H9 (cell line): ENCODE measurements around the gene TGOLN2. TPM values are rescaled to one million over a fixed set of nuclear protein-coding genes. Genes with fewer than 3 reads are reported as not detected.

Experiments
- DNase-seq: peaks from one replicate; pipeline ENCODE4 v3.0.0-alpha.2; 2017
- H2AFZ ChIP-seq: one replicate; pipeline ENCODE4 v1.6.1; 2013; ENCODE audit warnings: mild to moderate bottlenecking, low read length, control low read depth, moderate library complexity
- H2AK5ac ChIP-seq: 2 replicates; pipeline ENCODE4 v1.6.1; 2013; ENCODE audit warnings: low read length, control low read depth, mixed read lengths; ENCODE audit not compliant: insufficient read length
- H2BK120ac ChIP-seq: one replicate; pipeline ENCODE4 v1.6.1; 2013; ENCODE audit warnings: low read depth, mild to moderate bottlenecking, low read length, control low read depth, inconsistent platforms; ENCODE audit not compliant: poor library complexity, severe bottlenecking
- H2BK12ac ChIP-seq: 2 replicates; pipeline ENCODE4 v1.6.1; 2013; ENCODE audit warnings: low read length, control low read depth, mixed read lengths, low read depth; ENCODE audit not compliant: insufficient read length
- H2BK15ac ChIP-seq: 2 replicates; pipeline ENCODE4 v1.6.1; 2013; ENCODE audit warnings: low read depth, low read length, control low read depth
- H2BK20ac ChIP-seq: one replicate; pipeline ENCODE4 v1.6.1; 2013; ENCODE audit warnings: low read depth, mild to moderate bottlenecking, low read length, control low read depth, inconsistent platforms; ENCODE audit not compliant: poor library complexity, severe bottlenecking
- H2BK5ac ChIP-seq: 2 replicates; pipeline ENCODE4 v1.6.1; 2013; ENCODE audit warnings: low read length, control low read depth, mixed read lengths; ENCODE audit not compliant: insufficient read length
- H3K14ac ChIP-seq: 2 replicates; pipeline ENCODE4 v1.6.1; 2013; ENCODE audit warnings: low read length, control low read depth; ENCODE audit not compliant: insufficient read depth
- H3K18ac ChIP-seq: 2 replicates; pipeline ENCODE4 v1.6.1; 2013; ENCODE audit warnings: low read depth, mild to moderate bottlenecking, mixed read lengths, low read length, control low read depth; ENCODE audit not compliant: insufficient read length
- H3K23ac ChIP-seq: 2 replicates; pipeline ENCODE4 v1.6.1; 2013; ENCODE audit warnings: low read length, control low read depth, mixed read lengths, low read depth; ENCODE audit not compliant: insufficient read length
- H3K23me2 ChIP-seq: 2 replicates; pipeline ENCODE4 v1.6.1; 2013; ENCODE audit warnings: low read depth, mild to moderate bottlenecking, mixed read lengths, low read length, control low read depth; ENCODE audit not compliant: insufficient read length, poor library complexity, severe bottlenecking
- H3K27ac ChIP-seq: 2 replicates; pipeline ENCODE4 v1.5.1; 2013; ENCODE audit warnings: low read length, control low read depth, mixed read lengths, low read depth; ENCODE audit not compliant: insufficient read length
- H3K27me3 ChIP-seq: 2 replicates; pipeline ENCODE4 v1.6.1; 2013; ENCODE audit warnings: low read length, control low read depth, inconsistent platforms; ENCODE audit not compliant: insufficient read depth
- H3K4ac ChIP-seq: 2 replicates; pipeline ENCODE4 v1.6.1; 2013; ENCODE audit warnings: low read depth, mild to moderate bottlenecking, control low read depth, inconsistent platforms, low read length, moderate library complexity
- H3K4me1 ChIP-seq: 2 replicates; pipeline ENCODE4 v1.6.1; 2013; ENCODE audit warnings: low read length, control low read depth, inconsistent platforms; ENCODE audit not compliant: insufficient read depth
- H3K4me2 ChIP-seq: 2 replicates; pipeline ENCODE4 v1.6.1; 2013; ENCODE audit warnings: low read length, control low read depth, mixed read lengths; ENCODE audit not compliant: insufficient read length, insufficient read depth
- H3K56ac ChIP-seq: 2 replicates; pipeline ENCODE4 v1.6.1; 2013; ENCODE audit warnings: low read depth, mild to moderate bottlenecking, mixed read lengths, low read length, control low read depth; ENCODE audit not compliant: insufficient read length
- H3K79me1 ChIP-seq: 2 replicates; pipeline ENCODE4 v1.6.1; 2013; ENCODE audit warnings: low read depth, mild to moderate bottlenecking, moderate library complexity, low read length, control low read depth, inconsistent platforms; ENCODE audit not compliant: insufficient read depth, poor library complexity, severe bottlenecking
- H3K79me2 ChIP-seq: 2 replicates; pipeline ENCODE4 v1.6.1; 2013; ENCODE audit warnings: low read length, control low read depth, inconsistent platforms; ENCODE audit not compliant: insufficient read depth
- H3K9ac ChIP-seq: 2 replicates; pipeline ENCODE4 v1.6.1; 2013; ENCODE audit warnings: low read length, control low read depth, mixed read lengths; ENCODE audit not compliant: insufficient read length; ENCODE audit errors: extremely low read depth
- H3K9me3 ChIP-seq: one replicate; pipeline ENCODE4 v1.6.1; 2013; ENCODE audit warnings: low read depth, low read length, inconsistent platforms; ENCODE audit not compliant: control insufficient read depth
- H3T11ph ChIP-seq: one replicate; pipeline ENCODE4 v1.6.1; 2013; ENCODE audit warnings: mild to moderate bottlenecking, low read length, control low read depth, inconsistent platforms
- H4K20me1 ChIP-seq: one replicate; pipeline ENCODE4 v1.6.1; 2013; ENCODE audit not compliant: control insufficient read depth, insufficient read length, insufficient read depth
- H4K5ac ChIP-seq: 2 replicates; pipeline ENCODE4 v1.6.1; 2013; ENCODE audit warnings: low read depth, mild to moderate bottlenecking, mixed read lengths, low read length, control low read depth; ENCODE audit not compliant: insufficient read length
- H4K8ac ChIP-seq: replicated peaks from 2 replicates; pipeline ENCODE4 v1.6.1; 2013; ENCODE audit warnings: low read length, control low read depth, mixed read lengths, low read depth; ENCODE audit not compliant: insufficient read length
- H4K91ac ChIP-seq: 2 replicates; pipeline ENCODE4 v1.6.1; 2013; ENCODE audit warnings: low read depth, mild to moderate bottlenecking, moderate library complexity, mixed read lengths, low read length, control low read depth; ENCODE audit not compliant: insufficient read length
- H3K27ac Mint-ChIP-seq, 3 experiments: 2 replicates in 2 of 3; 3 replicates in 1 of 3; pipeline ENCODE4 v1.8.0; 2020 to 2021; ENCODE audit warnings: mixed read lengths in 3 of 3, mild to moderate bottlenecking in 1 of 3, moderate library complexity in 1 of 3
- H3K27me3 Mint-ChIP-seq: 2 replicates; pipeline ENCODE4 v1.8.0; 2021; ENCODE audit warnings: low read depth, mild to moderate bottlenecking, moderate library complexity, mixed read lengths
- H3K36me3 Mint-ChIP-seq, 3 experiments: 2 replicates in 2 of 3; 3 replicates in 1 of 3; pipeline ENCODE4 v1.8.0; 2020 to 2021; ENCODE audit warnings: low read depth in 3 of 3, mixed read lengths in 3 of 3; ENCODE audit not compliant: insufficient read depth in 1 of 3
- H3K4me1 Mint-ChIP-seq, 2 experiments: 2 replicates each; pipeline ENCODE4 v1.8.0; 2020; ENCODE audit warnings: mixed read lengths in 2 of 2
- H3K4me3 Mint-ChIP-seq, 2 experiments: 2 replicates in 1 of 2; 3 replicates in 1 of 2; pipeline ENCODE4 v1.8.0; 2020 to 2021; ENCODE audit warnings: mild to moderate bottlenecking in 2 of 2, mixed read lengths in 2 of 2, moderate library complexity in 1 of 2
- H3K9me3 Mint-ChIP-seq, 2 experiments: 2 replicates in 1 of 2; 3 replicates in 1 of 2; pipeline ENCODE4 v1.8.0; 2020; ENCODE audit warnings: mild to moderate bottlenecking in 2 of 2, mixed read lengths in 2 of 2, moderate library complexity in 1 of 2
- WGBS: extraction: QIAGEN DNeasy Blood & Tissue Kit; methylation state at CpG from one replicate; pipeline ENCODE4 v1.1.7; 2013; ENCODE audit warnings: missing lambda C conversion rate, low lambda C conversion rate, mixed read lengths; ENCODE audit not compliant: insufficient read length; ENCODE audit errors: extremely low coverage; 5-methylcytosine and 5-hydroxymethylcytosine counted together
- total RNA-seq: library from RNA; stranded (reverse); gene quantifications from 2 replicates; pipeline ENCODE4 v1.2.1, GENCODE V29; 2021
- TF ChIP-seq, protein P1 (sequence below): fragments of 200-600 bp; sonication (generic); conservative IDR thresholded peaks from 3 replicates; pipeline ENCODE4 v1.8.0; 2021; ENCODE audit warnings: antibody characterized with exemption, mild to moderate bottlenecking

TGOLN2 gene
- total RNA-seq, 1 experiment from 2014 or later = 47.8 TPM

GRCh38 chr2:85355073-85355410, 27.3 kb upstream of the TGOLN2 start:
- H4K8ac ChIP-seq = no peak overlapping the region
- H3K14ac ChIP-seq = no peak overlapping the region
- no peaks in the 10 kb centered on the region for H3K79me1 ChIP-seq
- no peak for DNase-seq
- H3K9ac ChIP-seq = peak overlapping the region; percentile 71
- no peak overlapping the region for H3K27ac ChIP-seq
- no peaks in the 10 kb centered on the region for H3K4me1 ChIP-seq
- Mint-ChIP-seq H3K27me3 (no peaks in the 10 kb centered on the region), H3K36me3 (peaks cover 9 to 25% (median 10%) of the 10 kb centered on the region in 3 experiments; a peak in 6 of 7 replicates), H3K9me3 (no peaks in the 10 kb centered on the region), H3K27ac (peak overlapping the region in 2 of 3 experiments; percentile 95; a peak in 6 of 7 replicates), H3K4me1 (peaks cover 5 to 12% of the 10 kb centered on the region in 2 experiments; a peak in 3 of 4 replicates), H3K4me3 (peak overlapping the region; percentile 91 to 99)
- TF ChIP-seq, protein P1, sequence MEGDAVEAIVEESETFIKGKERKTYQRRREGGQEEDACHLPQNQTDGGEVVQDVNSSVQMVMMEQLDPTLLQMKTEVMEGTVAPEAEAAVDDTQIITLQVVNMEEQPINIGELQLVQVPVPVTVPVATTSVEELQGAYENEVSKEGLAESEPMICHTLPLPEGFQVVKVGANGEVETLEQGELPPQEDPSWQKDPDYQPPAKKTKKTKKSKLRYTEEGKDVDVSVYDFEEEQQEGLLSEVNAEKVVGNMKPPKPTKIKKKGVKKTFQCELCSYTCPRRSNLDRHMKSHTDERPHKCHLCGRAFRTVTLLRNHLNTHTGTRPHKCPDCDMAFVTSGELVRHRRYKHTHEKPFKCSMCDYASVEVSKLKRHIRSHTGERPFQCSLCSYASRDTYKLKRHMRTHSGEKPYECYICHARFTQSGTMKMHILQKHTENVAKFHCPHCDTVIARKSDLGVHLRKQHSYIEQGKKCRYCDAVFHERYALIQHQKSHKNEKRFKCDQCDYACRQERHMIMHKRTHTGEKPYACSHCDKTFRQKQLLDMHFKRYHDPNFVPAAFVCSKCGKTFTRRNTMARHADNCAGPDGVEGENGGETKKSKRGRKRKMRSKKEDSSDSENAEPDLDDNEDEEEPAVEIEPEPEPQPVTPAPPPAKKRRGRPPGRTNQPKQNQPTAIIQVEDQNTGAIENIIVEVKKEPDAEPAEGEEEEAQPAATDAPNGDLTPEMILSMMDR = no peak
- no peak overlapping the region for H2AK5ac ChIP-seq
- H4K20me1 ChIP-seq = no peaks in the 10 kb centered on the region
- no peak overlapping the region for H3K4ac ChIP-seq
- H4K5ac ChIP-seq = no peak overlapping the region
- H3K23ac ChIP-seq = no peak overlapping the region
- no peaks in the 10 kb centered on the region for H3K9me3 ChIP-seq
- H2BK15ac ChIP-seq = no peak overlapping the region
- H2BK120ac ChIP-seq = no peak overlapping the region
- WGBS = no CpG with 5 or more reads among the region's 10 CpGs
- H3T11ph ChIP-seq = no peak overlapping the region
- H3K4me2 ChIP-seq = peak overlapping the region; percentile 89
- peak overlapping the region; percentile 56 for H2AFZ ChIP-seq
- H4K91ac ChIP-seq = no peak overlapping the region
- H3K56ac ChIP-seq = no peak overlapping the region
- no peak overlapping the region for H2BK5ac ChIP-seq
- no peak overlapping the region for H3K18ac ChIP-seq
- no peaks in the 10 kb centered on the region for H3K27me3 ChIP-seq
- H2BK20ac ChIP-seq = no peak overlapping the region
- H3K79me2 ChIP-seq = no peaks in the 10 kb centered on the region
- H3K23me2 ChIP-seq = peaks cover 12% of the 10 kb centered on the region
- no peak overlapping the region for H2BK12ac ChIP-seq
